Heart left ventricle (tissue), 16 donors: ENCODE data around the gene GNAQ. TPM values are rescaled to one million over a fixed set of nuclear protein-coding genes. Genes with fewer than 3 reads are reported as not detected.

Experiments
- ATAC-seq, 4 donors: fragments of 200-7000 bp; cut with Tn5 transposase; one replicate each; pipeline ENCODE4 v1.9.1; 2020 to 2022; ENCODE audit warnings: moderate library complexity in 4 of 4, mild to moderate bottlenecking in 3 of 4, moderate number of reproducible peaks in 1 of 4
- DNase-seq, 5 donors: peaks; one replicate each; pipeline ENCODE4 v3.0.0-alpha.2; 2020
- H3K27ac ChIP-seq, 12 donors: fragments of 200-600 bp; sonication (generic) in 4 of 12; one replicate each; pipeline versions ENCODE4 v1.5.0 to v1.8.0; 2016 to 2022; ENCODE audit warnings: mild to moderate bottlenecking in 2 of 12
- H3K27me3 ChIP-seq, 9 donors: fragments of 200-600 bp; sonication (generic) in 2 of 9; one replicate each; pipeline versions ENCODE4 v1.5.1 to v1.8.0; 2016 to 2022; ENCODE audit warnings: mild to moderate bottlenecking in 3 of 9
- H3K36me3 ChIP-seq, 9 donors: fragments of 200-600 bp; sonication (generic) in 2 of 9; one replicate each; pipeline versions ENCODE4 v1.5.0 to v1.8.0; 2018 to 2022; ENCODE audit warnings: mild to moderate bottlenecking in 2 of 9
- H3K4me1 ChIP-seq, 12 donors: fragments of 200-600 bp; sonication (generic) in 4 of 12; one replicate each; pipeline versions ENCODE4 v1.5.0 to v1.8.0; 2016 to 2022; ENCODE audit warnings: mild to moderate bottlenecking in 3 of 12
- H3K4me3 ChIP-seq, 12 donors: fragments of 200-600 bp; sonication (generic) in 4 of 12; one replicate each; pipeline versions ENCODE4 v1.5.0 to v1.8.0; 2017 to 2022; ENCODE audit warnings: mild to moderate bottlenecking in 9 of 12, moderate library complexity in 4 of 12
- H3K9me3 ChIP-seq, 12 donors: fragments of 200-600 bp; sonication (generic) in 4 of 12; one replicate each; pipeline versions ENCODE4 v1.5.0 to v1.8.0; 2016 to 2022; ENCODE audit warnings: mild to moderate bottlenecking in 1 of 12
- POLR2A ChIP-seq, 2 donors: fragments of 450-650 bp; IDR thresholded peaks; one replicate each; pipeline ENCODE4 v1.6.1; 2017; ENCODE audit warnings: antibody characterized with exemption in 2 of 2, mild to moderate bottlenecking in 2 of 2, moderate library complexity in 2 of 2
- WGBS, 4 donors: extraction: QIAGEN DNeasy Blood & Tissue Kit in 2 of 4; methylation state at CpG; one replicate each; pipeline versions ENCODE4 v1.1.5 to v1.1.7; 2013 to 2018; 5-methylcytosine and 5-hydroxymethylcytosine counted together
- intact Hi-C, 10 donors: fragments of 100-400 bp; cut with DNase I; formaldehyde crosslinking; loops; one replicate each; pipeline versions ENCODE4 v1.11.1 to v1.14.2; 2022
- polyA plus RNA-seq, 2 donors: library from polyadenylated mRNA; stranded (reverse); fragments of 200-250 nt; gene quantifications; one replicate each; pipeline ENCODE4 v1.2.3, GENCODE V29; 2013
- total RNA-seq, 9 donors: library from RNA; depleted of rRNA in 2 of 9; stranded (reverse); fragments of >200 nt in 2 of 9; fragmentation: NEBNext Ultra II Directional in 3 of 9; extraction: Animal tissue kit (Norgen Biotek cat#: 25700) in 3 of 9; gene quantifications; one replicate each; pipeline versions ENCODE4 v1.1.0 to v1.2.4, GENCODE V29; 2016 to 2023
- TF ChIP-seq, protein P1 (sequence below), 12 donors: fragments of 200-600 bp; sonication (generic) in 4 of 12; IDR thresholded peaks; one replicate each; pipeline versions ENCODE4 v1.5.0 to v1.8.0; 2018 to 2022; ENCODE audit warnings: antibody characterized with exemption in 12 of 12, mild to moderate bottlenecking in 5 of 12
- donor health status: ischemic (EF 13 %, LVEDD 7.1; RV severe dilation, severe dysfunction).
- donor health status: healthy with polysubstance abuse.
- donor health status: DM: no; HTN: yes; CAD: no.
- donor health status: DM: no; HTN: no; CAD: no.
- donor health status: ischemic (EF 25% LVEDD 6.9; RV normal size, moderate dysfunction).
- donor health status: ischemic (EF 25% LVEDD 5.7; RV mildly dilated, moderate dysfunction).
- donor health status: healthy.
- donor health status: DM: yes; HTN: yes; CAD: no.
- donor health status: ischemic (EF 35%, LVEDD 5.7; RV mildly dilated, moderate dysfunction).
- donor health status: nonischemic (EF 11% LVEDD 7.7; RV severe dilation, severe dysfunction).
- donor health status: DM: yes; HTN: yes; CAD: no.
- donor health status: PGD.
- donor health status: ischemic (EF 29% LVEDD 5.4; RV normal size, mild dysfunction).
- donor health status: nonischemic (EF 23%, LVEDD 6.1; RV moderate dilation, normal function).

GNAQ gene
- total and polyA plus RNA-seq, 11 donors = 4.8 to 34.1 (median 11.3) TPM

DNA sequence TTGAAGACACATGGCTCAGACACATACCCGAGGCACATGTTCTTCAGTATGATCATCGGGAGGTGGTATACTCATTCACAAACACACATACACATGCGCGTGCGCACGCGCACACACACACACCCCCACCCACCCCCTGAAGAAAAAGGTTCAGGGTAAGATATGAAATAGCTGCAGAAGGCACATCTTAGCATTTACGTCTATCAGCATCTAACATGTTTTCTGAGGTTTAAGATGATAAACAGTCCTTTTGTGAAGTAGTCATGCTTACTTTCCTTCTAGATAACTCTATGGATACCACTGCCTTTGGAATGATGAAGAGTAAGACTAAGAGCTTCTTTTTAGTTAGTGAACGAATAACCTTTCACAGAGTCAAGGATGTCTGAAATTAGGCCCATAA lies 278.4 kb downstream of the GNAQ start:
- peaks cover 0 to 4% (median 0%) of the 10 kb centered on the region in 9 donors for H3K36me3 ChIP-seq
- TF ChIP-seq POLR2A (IDR thresholded peaks at IDR 0.05) = no peak
- TF ChIP-seq, protein P1, sequence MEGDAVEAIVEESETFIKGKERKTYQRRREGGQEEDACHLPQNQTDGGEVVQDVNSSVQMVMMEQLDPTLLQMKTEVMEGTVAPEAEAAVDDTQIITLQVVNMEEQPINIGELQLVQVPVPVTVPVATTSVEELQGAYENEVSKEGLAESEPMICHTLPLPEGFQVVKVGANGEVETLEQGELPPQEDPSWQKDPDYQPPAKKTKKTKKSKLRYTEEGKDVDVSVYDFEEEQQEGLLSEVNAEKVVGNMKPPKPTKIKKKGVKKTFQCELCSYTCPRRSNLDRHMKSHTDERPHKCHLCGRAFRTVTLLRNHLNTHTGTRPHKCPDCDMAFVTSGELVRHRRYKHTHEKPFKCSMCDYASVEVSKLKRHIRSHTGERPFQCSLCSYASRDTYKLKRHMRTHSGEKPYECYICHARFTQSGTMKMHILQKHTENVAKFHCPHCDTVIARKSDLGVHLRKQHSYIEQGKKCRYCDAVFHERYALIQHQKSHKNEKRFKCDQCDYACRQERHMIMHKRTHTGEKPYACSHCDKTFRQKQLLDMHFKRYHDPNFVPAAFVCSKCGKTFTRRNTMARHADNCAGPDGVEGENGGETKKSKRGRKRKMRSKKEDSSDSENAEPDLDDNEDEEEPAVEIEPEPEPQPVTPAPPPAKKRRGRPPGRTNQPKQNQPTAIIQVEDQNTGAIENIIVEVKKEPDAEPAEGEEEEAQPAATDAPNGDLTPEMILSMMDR (IDR thresholded peaks at IDR 0.05) = no peak
- peak overlapping the region in 1 of 12 donors; percentile 19 for H3K27ac ChIP-seq
- no peak overlapping the region for H3K4me3 ChIP-seq
- intact Hi-C loops = loop anchor here in 7 of 10 donors (2.0 to 10.0 kb wide), 5 partner anchors 279 to 321 kb away; partner anchors contain the start of gene GNAQ (in 4 of the 7)
- peaks cover 0 to 7% (median 0%) of the 10 kb centered on the region in 12 donors for H3K9me3 ChIP-seq
- H3K27me3 ChIP-seq = no peaks in the 10 kb centered on the region
- H3K4me1 ChIP-seq = peaks cover 0 to 14% (median 6%) of the 10 kb centered on the region in 12 donors
- 84 to 97% (median 94%) methylated on average over 9 of the region's 9 CpGs for WGBS, 4 donors
- no peak for DNase-seq
- ATAC-seq = no peak

DNA sequence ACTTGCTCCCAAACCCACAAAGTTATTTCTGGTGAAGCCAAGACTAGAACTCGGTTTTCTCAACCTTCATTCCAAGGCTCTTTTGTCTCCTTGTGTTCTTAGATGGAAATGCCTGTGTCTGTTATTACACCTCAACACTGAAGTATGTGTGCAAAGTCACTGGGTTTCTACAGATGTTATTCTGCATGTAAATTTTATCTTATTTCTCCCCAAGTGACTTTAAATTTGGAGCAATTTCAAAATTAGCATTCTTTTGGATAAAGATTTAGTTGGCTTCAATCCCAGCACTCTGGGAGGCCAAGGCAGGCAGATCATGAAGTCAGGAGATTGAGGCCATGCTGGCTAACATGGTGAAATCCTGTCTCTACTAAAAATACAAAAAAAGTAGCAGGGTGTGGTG lies 279.1 kb downstream of the GNAQ start:
- intact Hi-C loops = loop anchor here in 7 of 10 donors (2.0 to 10.0 kb wide), 5 partner anchors 280 to 320 kb away; partner anchors contain the start of gene GNAQ (in 4 of the 7)
- H3K27me3 ChIP-seq = no peaks in the 10 kb centered on the region
- peaks cover 0 to 14% (median 6%) of the 10 kb centered on the region in 12 donors for H3K4me1 ChIP-seq
- H3K36me3 ChIP-seq = peaks cover 0 to 4% (median 0%) of the 10 kb centered on the region in 9 donors
- TF ChIP-seq, protein P1 (IDR thresholded peaks at IDR 0.05) = no peak
- TF ChIP-seq POLR2A (IDR thresholded peaks at IDR 0.05) = no peak
- H3K9me3 ChIP-seq = peaks cover 0 to 7% (median 0%) of the 10 kb centered on the region in 12 donors
- ATAC-seq (peak in 1 of 4 donors; percentile 61), DNase-seq (no peak)
- WGBS, 4 donors = 50 to 74% (median 59%) methylated on average over 1 of the region's 1 CpG
- no peak overlapping the region for H3K4me3 ChIP-seq
- H3K27ac ChIP-seq = peak overlapping the region in 2 of 12 donors; percentile 24 to 61

DNA sequence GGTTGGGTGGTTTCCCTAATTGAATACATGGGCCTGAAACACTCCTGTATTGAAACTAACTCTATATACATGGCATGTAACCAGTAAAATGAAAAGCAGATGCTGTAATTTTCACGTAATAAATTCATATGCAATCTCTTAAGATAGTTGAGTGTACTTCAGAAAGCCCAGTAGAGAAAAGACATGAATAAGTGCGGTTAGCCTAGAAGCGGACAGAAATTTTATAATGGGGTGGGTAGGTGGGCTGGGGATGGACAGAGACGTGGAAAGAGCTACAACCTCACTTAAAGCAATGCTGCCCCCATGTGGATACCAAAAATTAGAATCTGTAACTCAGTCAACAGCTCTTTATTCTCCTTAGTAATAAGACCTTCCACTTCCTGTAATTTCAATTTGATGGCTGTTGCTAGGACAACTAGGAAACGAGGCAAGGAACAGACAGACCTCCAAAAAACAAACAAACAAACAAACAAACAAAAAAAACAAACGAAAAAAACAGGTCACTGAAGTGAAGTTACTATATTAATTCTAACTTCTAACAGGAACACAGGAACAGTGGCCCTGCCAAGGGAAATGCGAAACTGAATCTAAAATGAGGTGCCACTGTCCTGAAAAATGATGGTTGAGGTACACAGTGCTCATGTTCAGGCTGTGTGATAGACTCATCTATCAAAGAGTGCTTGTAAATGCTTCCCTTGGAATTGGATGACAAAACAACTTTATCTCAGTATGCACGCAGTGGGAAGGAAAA lies 280.1 kb downstream of the GNAQ start:
- Histone ChIP-seq H3K27me3 (no peaks in the 10 kb centered on the region), H3K27ac (peak overlapping the region in 2 of 12 donors; percentile 24 to 61), H3K36me3 (peaks cover 0 to 1% (median 0%) of the 10 kb centered on the region in 9 donors), H3K4me1 (peaks cover 0 to 14% (median 6%) of the 10 kb centered on the region in 12 donors), H3K9me3 (peaks cover 0 to 3% (median 0%) of the 10 kb centered on the region in 12 donors), H3K4me3 (no peak overlapping the region)
- WGBS, 4 donors = 42 to 48% (median 46%) methylated on average over 8 of the region's 8 CpGs
- ATAC-seq = peak in 3 of 4 donors; percentile 60 to 80 (median 76)
- intact Hi-C loops = loop anchor here in 7 of 10 donors (1.0 to 10.0 kb wide), 7 partner anchors 281 to 319 kb away; partner anchors contain the start of gene GNAQ (in 4 of the 7)
- DNase-seq = peak in 2 of 5 donors; percentile 30 to 36
- TF ChIP-seq, protein P1 (IDR thresholded peaks at IDR 0.05) = peak; percentile 35 to 67 (median 52)
- no peak for TF ChIP-seq POLR2A (IDR thresholded peaks at IDR 0.05)

DNA sequence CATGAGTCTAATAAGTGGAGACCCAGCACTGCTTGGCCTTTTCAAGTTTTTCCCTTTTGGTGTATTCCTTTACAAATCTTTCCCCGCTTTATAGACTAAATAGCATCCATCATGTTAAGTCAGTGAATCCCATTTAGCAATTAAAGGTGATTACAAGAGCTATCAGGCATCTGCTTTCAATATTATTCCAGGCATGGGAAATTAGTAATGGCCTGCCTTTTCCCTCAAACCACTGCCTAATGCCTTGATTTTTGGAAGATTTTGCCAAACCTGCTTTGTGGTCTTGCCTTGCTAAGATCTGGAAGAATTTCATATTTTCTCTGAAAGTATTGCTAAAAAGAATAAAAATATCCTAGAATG lies 280.6 kb downstream of the GNAQ start:
- H3K27me3 ChIP-seq = no peaks in the 10 kb centered on the region
- no peaks in the 10 kb centered on the region for H3K36me3 ChIP-seq
- H3K9me3 ChIP-seq = peaks cover 0 to 6% (median 0%) of the 10 kb centered on the region in 12 donors
- DNase-seq (no peak), ATAC-seq (no peak)
- peaks cover 0 to 16% (median 6%) of the 10 kb centered on the region in 12 donors for H3K4me1 ChIP-seq
- no peak overlapping the region for H3K4me3 ChIP-seq
- intact Hi-C loops = loop anchor here in 7 of 10 donors (1.0 to 10.0 kb wide), 6 partner anchors 281 to 319 kb away; partner anchors contain the start of gene GNAQ (in 4 of the 7)
- peak overlapping the region in 1 of 12 donors; percentile 61 for H3K27ac ChIP-seq
- 94 to 100% (median 96%) methylated on average over 1 of the region's 1 CpG for whole genome bisulfite sequencing, 4 donors
- TF ChIP-seq, protein P1 (IDR thresholded peaks at IDR 0.05) = no peak
- no peak for TF ChIP-seq POLR2A (IDR thresholded peaks at IDR 0.05)
